Fibroblast of lung (primary cell): ENCODE data around the gene RIN1.

Source experiments
- CTCF ChIP-seq, 2 donors: IDR thresholded peaks in 1 of 2; conservative IDR thresholded peaks in 1 of 2; 1 replicate in 1 of 2; 2 replicates in 1 of 2; pipeline ENCODE4 v1.5.1; 2011 to 2012; ENCODE audit warnings: low read length in 2 of 2, control low read depth in 1 of 2, inconsistent platforms in 1 of 2, low read depth in 1 of 2, mild to moderate bottlenecking in 1 of 2
- EZH2 ChIP-seq: IDR thresholded peaks from 2 replicates; pipeline ENCODE4 v1.5.1; 2012; ENCODE audit warnings: low read length, control low read depth, mild to moderate bottlenecking; ENCODE audit errors: missing control alignments

- TF ChIP-seq CTCF (conservative IDR thresholded peaks at IDR 0.05 in 1 of 2, IDR thresholded peaks at IDR 0.05 in 1 of 2; ENCODE audit: low read depth in 1 of 2, low read length in 2 of 2) (no peak), EZH2 (no peak)
Measured at GRCh38 chr11:66337103-66337899, 1.1 kb upstream of the RIN1 start.
